Retinal pigment epithelial cell (primary cell): ENCODE results near the gene CRB3.
A peak's percentile ranks its signal among the peaks of the same experiment; 100 is the strongest.

Experiments used
- DNase-seq: peaks from one replicate; pipeline ENCODE4 v3.0.0-alpha.2; 2010; ENCODE audit warnings: low read depth
- H3K4me3 ChIP-seq: 2 replicates; pipeline ENCODE4 v1.5.1; 2011; ENCODE audit warnings: mild to moderate bottlenecking, low read length, control low read depth, moderate library complexity
- CTCF ChIP-seq: conservative IDR thresholded peaks from 2 replicates; pipeline ENCODE4 v1.5.1; 2011; ENCODE audit warnings: low read depth, low read length, control low read depth, inconsistent platforms

CRB3 gene

GRCh38 chr19:6464070-6464873 is at the start of gene CRB3:
CRB3 (plus strand) TSS chr19:6464271; CDS start chr19:6464702, 431 bp downstream.
- TF ChIP-seq CTCF, result no peak
- no peak for DNase-seq
- H3K4me3 ChIP-seq, result peak within 1 kb of the TSS; percentile 52

- no peak overlapping the region for H3K4me3 ChIP-seq
- DNase-seq, result no peak
- no peak for TF ChIP-seq CTCF
These were observed 49.1 kb upstream of the CRB3 start for GRCh38 chr19:6414793-6415590.

GRCh38 chr19:6415591-6416190 is 48.4 kb upstream of the CRB3 start:
- TF ChIP-seq CTCF, result no peak
- no peak for DNase-seq

GRCh38 chr19:6416658-6417405 is 47.2 kb upstream of the CRB3 start:
- no peak for DNase-seq
- TF ChIP-seq CTCF, result no peak
- no peak overlapping the region for H3K4me3 ChIP-seq

More at GRCh38 chr19:6415591-6416190, 48.4 kb upstream of the CRB3 start:
- H3K4me3 ChIP-seq, result no peak overlapping the region

- H3K4me3 ChIP-seq, result no peak overlapping the region
- no peak for DNase-seq
- peak; percentile 65 for TF ChIP-seq CTCF
These were observed 46.1 kb upstream of the CRB3 start for GRCh38 chr19:6417713-6418561.

- no peak overlapping the region for H3K4me3 ChIP-seq
- no peak for TF ChIP-seq CTCF
- DNase-seq, result no peak
These were observed 45.5 kb upstream of the CRB3 start for GRCh38 chr19:6418562-6418932.
